Tibial nerve (tissue), 4 donors: ENCODE results near the gene SLCO2A1. TPM values are rescaled to one million over a fixed set of nuclear protein-coding genes. Genes with fewer than 3 reads are reported as not detected.

Source experiments
- DNase-seq, 2 donors: peaks; one replicate each; pipeline ENCODE4 v3.0.0-alpha.2; 2019; ENCODE audit warnings: low spot score in 2 of 2
- H3K27ac ChIP-seq, 4 donors: fragments of 200-600 bp; sonication (generic) in 3 of 4; one replicate each; pipeline ENCODE4 v1.5.1; 2017 to 2019; ENCODE audit warnings: mild to moderate bottlenecking in 1 of 4
- H3K27me3 ChIP-seq, 2 donors: fragments of 200-600 bp; sonication (generic) in 1 of 2; one replicate each; pipeline versions ENCODE4 v1.5.1 to v1.6.0; 2017 to 2019
- H3K36me3 ChIP-seq, 3 donors: fragments of 200-600 bp; sonication (generic); one replicate each; pipeline ENCODE4 v1.5.1; 2018 to 2019
- H3K4me1 ChIP-seq, 4 donors: fragments of 200-600 bp; sonication (generic) in 3 of 4; one replicate each; pipeline ENCODE4 v1.5.1; 2017 to 2019
- H3K4me3 ChIP-seq, 4 donors: fragments of 200-600 bp; sonication (generic) in 3 of 4; one replicate each; pipeline ENCODE4 v1.5.1; 2017 to 2019; ENCODE audit warnings: mild to moderate bottlenecking in 1 of 4, moderate library complexity in 1 of 4
- H3K9me3 ChIP-seq, 4 donors: fragments of 200-600 bp; sonication (generic) in 3 of 4; one replicate each; pipeline ENCODE4 v1.5.1; 2017 to 2019
- EP300 ChIP-seq, 2 donors: sonication (generic); formaldehyde crosslinking; IDR thresholded peaks; one replicate each; pipeline ENCODE4 v1.6.1; 2017; ENCODE audit warnings: antibody characterized with exemption in 2 of 2, mild to moderate bottlenecking in 1 of 2
- POLR2A ChIP-seq, 2 donors: fragments of 450-650 bp; IDR thresholded peaks; one replicate each; pipeline ENCODE4 v1.6.1; 2017; ENCODE audit warnings: antibody characterized with exemption in 2 of 2, mild to moderate bottlenecking in 2 of 2, moderate library complexity in 2 of 2
- WGBS, 2 donors: methylation state at CpG; one replicate each; pipeline ENCODE4 v1.1.5; 2018; 5-methylcytosine and 5-hydroxymethylcytosine counted together
- total RNA-seq, 4 donors: library from RNA; depleted of rRNA; stranded (reverse); fragments of >200 nt; gene quantifications; one replicate each; pipeline ENCODE4 v1.1.0, GENCODE V29; 2016
- TF ChIP-seq, protein P1 (sequence below), 5 experiments: fragments of 200-600 bp in 3 of 5; fragments of 450-650 bp in 2 of 5; sonication (generic) in 3 of 5; IDR thresholded peaks; one replicate each; pipeline ENCODE4 v1.5.1; 2016 to 2019; ENCODE audit warnings: antibody characterized with exemption in 5 of 5, mild to moderate bottlenecking in 3 of 5, moderate library complexity in 2 of 5

Gene SLCO2A1
- total RNA-seq, 4 donors from 2014 or later = 8.8 to 22.9 (median 12.2) TPM

DNA sequence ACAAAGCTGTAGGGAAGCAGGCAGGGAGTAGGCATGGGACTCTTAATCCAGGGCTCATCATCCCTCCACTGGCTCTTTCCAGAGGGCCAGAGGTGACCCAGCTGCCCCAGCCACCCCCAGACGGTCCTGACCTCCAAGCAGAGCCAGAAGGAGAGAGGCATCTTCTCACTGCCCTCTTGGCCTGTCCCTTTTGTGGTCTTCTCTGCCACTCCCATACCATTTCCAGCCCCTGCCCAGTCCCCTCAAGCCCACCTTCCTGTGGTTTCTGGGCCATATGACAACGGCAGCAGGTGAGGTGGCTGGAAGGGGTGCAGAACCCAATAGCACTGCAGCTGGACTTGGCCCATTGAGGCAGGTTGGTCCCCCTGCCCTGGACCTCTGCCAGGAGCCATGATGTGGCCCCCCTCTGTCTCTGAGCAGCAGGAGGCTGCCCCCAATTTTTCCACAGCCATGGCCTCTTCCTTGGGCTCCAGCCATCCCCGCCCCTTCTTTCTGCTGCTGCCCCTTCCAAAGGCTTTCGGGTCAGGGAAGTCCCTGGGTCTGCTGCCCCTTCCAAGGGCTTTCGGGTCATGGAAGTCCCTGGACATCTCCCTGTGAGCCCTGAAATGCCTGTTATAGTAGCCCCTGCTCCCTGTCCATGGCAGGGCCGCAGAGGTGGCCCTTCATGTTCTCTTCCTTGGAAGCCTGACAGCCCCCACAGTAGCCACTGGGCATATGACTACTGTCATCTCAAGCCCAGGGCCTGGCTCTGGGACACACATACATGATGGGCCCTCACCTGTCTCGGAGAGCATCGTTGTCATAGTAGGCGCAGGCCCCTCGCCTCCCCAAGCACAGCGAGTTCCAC lies 94.5 kb downstream of the SLCO2A1 start:
- Histone ChIP-seq H3K4me3 (no peak overlapping the region), H3K4me1 (peaks cover 0 to 7% (median 0%) of the 10 kb centered on the region in 4 donors), H3K27me3 (no peaks in the 10 kb centered on the region), H3K36me3 (no peaks in the 10 kb centered on the region), H3K9me3 (no peaks in the 10 kb centered on the region), H3K27ac (no peak overlapping the region)
- TF ChIP-seq POLR2A (IDR thresholded peaks at IDR 0.05) = no peak
- no peak for TF ChIP-seq EP300 (IDR thresholded peaks at IDR 0.05)
- TF ChIP-seq, protein P1, sequence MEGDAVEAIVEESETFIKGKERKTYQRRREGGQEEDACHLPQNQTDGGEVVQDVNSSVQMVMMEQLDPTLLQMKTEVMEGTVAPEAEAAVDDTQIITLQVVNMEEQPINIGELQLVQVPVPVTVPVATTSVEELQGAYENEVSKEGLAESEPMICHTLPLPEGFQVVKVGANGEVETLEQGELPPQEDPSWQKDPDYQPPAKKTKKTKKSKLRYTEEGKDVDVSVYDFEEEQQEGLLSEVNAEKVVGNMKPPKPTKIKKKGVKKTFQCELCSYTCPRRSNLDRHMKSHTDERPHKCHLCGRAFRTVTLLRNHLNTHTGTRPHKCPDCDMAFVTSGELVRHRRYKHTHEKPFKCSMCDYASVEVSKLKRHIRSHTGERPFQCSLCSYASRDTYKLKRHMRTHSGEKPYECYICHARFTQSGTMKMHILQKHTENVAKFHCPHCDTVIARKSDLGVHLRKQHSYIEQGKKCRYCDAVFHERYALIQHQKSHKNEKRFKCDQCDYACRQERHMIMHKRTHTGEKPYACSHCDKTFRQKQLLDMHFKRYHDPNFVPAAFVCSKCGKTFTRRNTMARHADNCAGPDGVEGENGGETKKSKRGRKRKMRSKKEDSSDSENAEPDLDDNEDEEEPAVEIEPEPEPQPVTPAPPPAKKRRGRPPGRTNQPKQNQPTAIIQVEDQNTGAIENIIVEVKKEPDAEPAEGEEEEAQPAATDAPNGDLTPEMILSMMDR (IDR thresholded peaks at IDR 0.05) = no peak
- no peak for DNase-seq
- 86 to 94% methylated on average over 11 of the region's 11 CpGs for WGBS, 2 donors

DNA sequence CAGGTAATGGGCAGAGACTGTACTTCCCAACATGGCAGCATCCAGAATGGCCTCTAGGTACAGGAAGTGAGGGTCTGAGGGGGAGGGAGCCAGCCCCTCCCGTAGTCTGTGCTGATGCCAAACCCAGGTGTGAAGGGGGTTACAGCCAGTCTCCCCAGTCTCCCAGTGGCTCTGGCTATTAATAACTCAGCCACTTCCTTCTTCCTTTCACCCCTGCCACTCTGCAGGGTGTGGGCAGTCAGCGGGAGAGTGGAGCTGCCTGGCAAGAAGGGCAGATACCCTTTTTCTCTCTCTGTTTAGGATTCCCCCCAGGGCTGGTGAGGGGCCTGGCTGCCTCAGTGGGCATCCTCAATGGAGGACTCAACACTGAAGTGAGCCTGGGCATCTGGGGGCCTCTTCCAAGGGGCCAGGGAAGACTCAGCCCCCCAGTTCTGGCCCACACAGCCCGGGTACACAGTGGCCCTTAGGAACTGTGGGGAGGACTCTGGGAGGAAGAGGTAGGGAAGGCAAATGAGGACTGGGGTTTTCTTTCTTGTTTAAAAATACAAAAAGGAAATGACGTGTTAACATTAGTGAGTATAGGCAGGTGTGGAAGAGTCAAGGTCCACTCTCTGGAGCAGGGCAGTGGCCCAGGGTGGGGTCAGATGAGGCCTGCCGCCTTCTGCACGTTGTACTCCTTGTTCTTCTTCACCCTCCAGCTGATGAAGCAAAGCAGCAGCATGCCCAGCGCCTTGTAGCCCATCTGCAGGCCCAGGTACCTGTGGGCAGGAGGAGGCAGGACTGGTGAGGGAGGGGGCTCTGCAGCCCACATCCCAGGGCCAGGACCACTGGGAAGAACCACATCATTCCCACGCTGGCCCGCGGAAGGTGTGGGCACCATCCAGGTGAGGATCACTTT lies 95.4 kb downstream of the SLCO2A1 start:
- DNase-seq = no peak

GRCh38 chr3:133933097-133934024 lies 96.4 kb downstream of the SLCO2A1 start:
- Histone ChIP-seq H3K27ac (no peak overlapping the region), H3K4me3 (no peak overlapping the region), H3K36me3 (no peaks in the 10 kb centered on the region), H3K27me3 (no peaks in the 10 kb centered on the region), H3K4me1 (peaks cover 0 to 7% (median 0%) of the 10 kb centered on the region in 4 donors), H3K9me3 (no peaks in the 10 kb centered on the region)
- TF ChIP-seq, protein P1 (IDR thresholded peaks at IDR 0.05) = no peak
- TF ChIP-seq EP300 (IDR thresholded peaks at IDR 0.05) = no peak
- no peak for TF ChIP-seq POLR2A (IDR thresholded peaks at IDR 0.05)
- DNase-seq = no peak
- 92% methylated on average over 9 of the region's 9 CpGs for WGBS, 2 donors

More for the DNA sequence above, 95.4 kb downstream of the SLCO2A1 start:
- Histone ChIP-seq H3K9me3 (no peaks in the 10 kb centered on the region), H3K4me1 (peaks cover 0 to 7% (median 0%) of the 10 kb centered on the region in 4 donors), H3K27ac (peak overlapping the region in 1 of 4 donors; percentile 48), H3K36me3 (no peaks in the 10 kb centered on the region), H3K27me3 (no peaks in the 10 kb centered on the region), H3K4me3 (no peak overlapping the region)
- TF ChIP-seq EP300 (IDR thresholded peaks at IDR 0.05) = no peak
- 86 to 91% methylated on average over 10 of the region's 10 CpGs for WGBS, 2 donors

GRCh38 chr3:133932009-133932408 lies 97.7 kb downstream of the SLCO2A1 start:
- no peaks in the 10 kb centered on the region for H3K36me3 ChIP-seq
- 94 to 98% methylated on average over 6 of the region's 6 CpGs for WGBS, 2 donors
- no peak overlapping the region for H3K4me3 ChIP-seq
- peaks cover 0 to 10% (median 0%) of the 10 kb centered on the region in 4 donors for H3K4me1 ChIP-seq
- H3K9me3 ChIP-seq = no peaks in the 10 kb centered on the region
- no peaks in the 10 kb centered on the region for H3K27me3 ChIP-seq
- no peak for DNase-seq
- no peak overlapping the region for H3K27ac ChIP-seq
- TF ChIP-seq, protein P1 (IDR thresholded peaks at IDR 0.05) = no peak
- no peak for TF ChIP-seq EP300 (IDR thresholded peaks at IDR 0.05)
- no peak for TF ChIP-seq POLR2A (IDR thresholded peaks at IDR 0.05)

DNA sequence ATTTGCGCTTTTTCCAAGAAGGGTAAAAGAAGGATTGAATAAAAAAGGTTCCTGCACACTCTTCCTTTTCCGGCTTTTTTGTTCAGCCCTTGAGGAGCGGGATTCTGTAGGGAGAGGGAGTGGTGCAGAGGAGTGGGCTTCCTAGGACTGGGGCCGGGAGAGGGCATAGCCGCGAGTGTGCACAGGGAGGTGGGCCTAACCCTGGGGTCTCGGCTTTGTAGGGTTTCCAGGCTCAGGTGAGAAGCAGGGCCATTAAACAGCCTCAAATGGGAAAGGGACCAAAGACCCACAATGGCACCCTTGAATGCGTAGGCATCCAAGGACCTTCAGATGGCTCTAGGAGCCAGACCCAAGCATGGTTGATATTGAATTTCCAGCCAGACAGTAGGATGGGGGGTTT lies 98.6 kb downstream of the SLCO2A1 start:
- H3K4me1 ChIP-seq = peaks cover 0 to 11% (median 0%) of the 10 kb centered on the region in 4 donors
- no peaks in the 10 kb centered on the region for H3K27me3 ChIP-seq
- no peaks in the 10 kb centered on the region for H3K36me3 ChIP-seq
- H3K27ac ChIP-seq = no peak overlapping the region
- H3K4me3 ChIP-seq = no peak overlapping the region
- DNase-seq = no peak
- H3K9me3 ChIP-seq = no peaks in the 10 kb centered on the region
- TF ChIP-seq, protein P1 (IDR thresholded peaks at IDR 0.05) = no peak
- no peak for TF ChIP-seq POLR2A (IDR thresholded peaks at IDR 0.05)
- WGBS, 2 donors = 91 to 94% methylated on average over 8 of the region's 8 CpGs
